A549 (cell line): Measurements from ENCODE around the gene CYP19A1.

Experiments
- CBX8 ChIP-seq: fragments of 200-600 bp; sonication (generic); IDR thresholded peaks from 2 replicates; pipeline ENCODE4 v1.6.1; 2016
- CHD2 ChIP-seq: fragments of 150-350 bp; IDR thresholded peaks from 2 replicates; pipeline ENCODE4 v1.6.1; 2014; ENCODE audit warnings: low read length; ENCODE audit not compliant: partially characterized antibody
- EP300 ChIP-seq, 2 experiments: fragments of >200 bp; sonication (Bioruptor Twin); formaldehyde crosslinking; IDR thresholded peaks; 2 replicates in 1 of 2; 3 replicates in 1 of 2; pipeline ENCODE4 v1.6.1; 2016 to 2017
- FOSL2 ChIP-seq, 2 experiments: fragments of 450-650 bp in 1 of 2; fragments of >200 bp in 1 of 2; sonication (Bioruptor Twin) in 1 of 2; formaldehyde crosslinking; IDR thresholded peaks; 2 replicates each; pipeline versions ENCODE4 v1.5.0 to v1.6.1; 2016 to 2020; ENCODE audit warnings: mild to moderate bottlenecking in 1 of 2, moderate library complexity in 1 of 2
- HOXA7 ChIP-seq: fragments of 250-450 bp; sonication (Bioruptor Pico); IDR thresholded peaks from 2 replicates; pipeline ENCODE4 v1.5.0; 2020; ENCODE audit warnings: mild to moderate bottlenecking, moderate library complexity
- JUN ChIP-seq, 2 experiments: fragments of >200 bp; sonication (Bioruptor Twin); formaldehyde crosslinking; IDR thresholded peaks; 2 replicates in 1 of 2; 3 replicates in 1 of 2; pipeline ENCODE4 v1.6.1; 2016 to 2017
- MAFK ChIP-seq: fragments of 450-650 bp; IDR thresholded peaks from 2 replicates; pipeline ENCODE4 v1.6.1; 2014; ENCODE audit not compliant: partially characterized antibody
- NR3C1 ChIP-seq: fragments of >200 bp; sonication (Bioruptor Twin); formaldehyde crosslinking; IDR thresholded peaks from 3 replicates; pipeline ENCODE4 v1.6.1; 2017
- POLR2A ChIP-seq: IDR thresholded peaks from 2 replicates; pipeline ENCODE4 v1.6.1; 2012; ENCODE audit warnings: mild to moderate bottlenecking, low read length
- REST ChIP-seq: fragments of 200-600 bp; sonication (generic); IDR thresholded peaks from 2 replicates; pipeline ENCODE4 v1.6.1; 2016; ENCODE audit warnings: antibody characterized with exemption, mild to moderate bottlenecking, moderate library complexity
- TP53 ChIP-seq: fragments of 250-450 bp; sonication (Bioruptor Pico); IDR thresholded peaks from 2 replicates; pipeline ENCODE4 v1.5.0; 2021; ENCODE audit warnings: mild to moderate bottlenecking, moderate library complexity
- TF ChIP-seq, protein P1 (sequence below): fragments of >200 bp; sonication (Bioruptor Twin); formaldehyde crosslinking; IDR thresholded peaks from 3 replicates; pipeline ENCODE4 v1.5.1; 2016
- TF ChIP-seq, protein P2 (sequence below): fragments of 250-450 bp; sonication (Bioruptor Pico); IDR thresholded peaks from 2 replicates; pipeline ENCODE4 v1.5.0; 2021; ENCODE audit warnings: mild to moderate bottlenecking, moderate library complexity, borderline replicate concordance

GRCh38 chr15:51307325-51307724, 31.1 kb downstream of the CYP19A1 start:
- TF ChIP-seq POLR2A (no peak), JUN (IDR thresholded peaks at IDR 0.05) (no peak), CHD2 (no peak), FOSL2 (IDR thresholded peaks at IDR 0.05) (no peak), FOSL2 (CRISPR knock-in tag; IDR thresholded peaks at IDR 0.05) (no peak), NR3C1 (no peak), CBX8 (no peak), REST (no peak), EP300 (IDR thresholded peaks at IDR 0.05) (no peak), TP53 (CRISPR knock-in tag) (no peak), HOXA7 (no peak), MAFK (no peak)
- TF ChIP-seq, protein P1, sequence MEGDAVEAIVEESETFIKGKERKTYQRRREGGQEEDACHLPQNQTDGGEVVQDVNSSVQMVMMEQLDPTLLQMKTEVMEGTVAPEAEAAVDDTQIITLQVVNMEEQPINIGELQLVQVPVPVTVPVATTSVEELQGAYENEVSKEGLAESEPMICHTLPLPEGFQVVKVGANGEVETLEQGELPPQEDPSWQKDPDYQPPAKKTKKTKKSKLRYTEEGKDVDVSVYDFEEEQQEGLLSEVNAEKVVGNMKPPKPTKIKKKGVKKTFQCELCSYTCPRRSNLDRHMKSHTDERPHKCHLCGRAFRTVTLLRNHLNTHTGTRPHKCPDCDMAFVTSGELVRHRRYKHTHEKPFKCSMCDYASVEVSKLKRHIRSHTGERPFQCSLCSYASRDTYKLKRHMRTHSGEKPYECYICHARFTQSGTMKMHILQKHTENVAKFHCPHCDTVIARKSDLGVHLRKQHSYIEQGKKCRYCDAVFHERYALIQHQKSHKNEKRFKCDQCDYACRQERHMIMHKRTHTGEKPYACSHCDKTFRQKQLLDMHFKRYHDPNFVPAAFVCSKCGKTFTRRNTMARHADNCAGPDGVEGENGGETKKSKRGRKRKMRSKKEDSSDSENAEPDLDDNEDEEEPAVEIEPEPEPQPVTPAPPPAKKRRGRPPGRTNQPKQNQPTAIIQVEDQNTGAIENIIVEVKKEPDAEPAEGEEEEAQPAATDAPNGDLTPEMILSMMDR, result no peak
- TF ChIP-seq, protein P2, sequence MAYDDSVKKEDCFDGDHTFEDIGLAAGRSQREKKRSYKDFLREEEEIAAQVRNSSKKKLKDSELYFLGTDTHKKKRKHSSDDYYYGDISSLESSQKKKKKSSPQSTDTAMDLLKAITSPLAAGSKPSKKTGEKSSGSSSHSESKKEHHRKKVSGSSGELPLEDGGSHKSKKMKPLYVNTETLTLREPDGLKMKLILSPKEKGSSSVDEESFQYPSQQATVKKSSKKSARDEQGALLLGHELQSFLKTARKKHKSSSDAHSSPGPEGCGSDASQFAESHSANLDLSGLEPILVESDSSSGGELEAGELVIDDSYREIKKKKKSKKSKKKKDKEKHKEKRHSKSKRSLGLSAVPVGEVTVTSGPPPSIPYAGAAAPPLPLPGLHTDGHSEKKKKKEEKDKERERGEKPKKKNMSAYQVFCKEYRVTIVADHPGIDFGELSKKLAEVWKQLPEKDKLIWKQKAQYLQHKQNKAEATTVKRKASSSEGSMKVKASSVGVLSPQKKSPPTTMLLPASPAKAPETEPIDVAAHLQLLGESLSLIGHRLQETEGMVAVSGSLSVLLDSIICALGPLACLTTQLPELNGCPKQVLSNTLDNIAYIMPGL, result no peak
